Stimulated activated CD4-positive, alpha-beta T cell treated with anti-CD3 and anti-CD28 coated beads, TNF-alpha, amount 100 ng/mL, for 24 hours (primary cell): ENCODE data around the gene UCN.
"Not testable (repeated sequence)": the region's sequence is repeated elsewhere in the genome, so short reads cannot be mapped to it uniquely, and the experiment has no call there.

Experiments
- DNase-seq, 3 experiments: peaks; one replicate each; pipeline ENCODE4 v3.0.0-alpha.2; 2020; ENCODE audit warnings: low read depth in 3 of 3

Gene UCN

DNA sequence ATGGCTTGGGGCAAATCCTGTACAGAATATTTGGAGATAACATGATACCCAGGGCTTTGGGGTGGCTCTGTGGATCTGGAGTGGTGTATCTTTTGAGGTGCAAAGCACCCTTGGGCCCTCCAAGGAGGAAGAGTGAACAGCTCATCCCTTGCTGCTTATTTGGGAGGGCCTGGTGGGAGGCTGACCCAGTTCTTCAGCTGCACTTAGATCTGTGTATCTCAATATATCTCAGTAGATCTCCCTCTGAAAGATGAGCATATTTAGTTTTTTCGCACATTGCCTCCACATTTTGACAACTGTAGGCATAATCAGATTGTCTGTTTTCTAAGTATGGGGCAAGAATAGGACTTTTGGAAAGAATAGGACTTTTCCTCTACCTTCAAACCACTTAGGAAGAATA lies 23.2 kb downstream of the UCN start:
- DNase-seq, result no peak

DNA sequence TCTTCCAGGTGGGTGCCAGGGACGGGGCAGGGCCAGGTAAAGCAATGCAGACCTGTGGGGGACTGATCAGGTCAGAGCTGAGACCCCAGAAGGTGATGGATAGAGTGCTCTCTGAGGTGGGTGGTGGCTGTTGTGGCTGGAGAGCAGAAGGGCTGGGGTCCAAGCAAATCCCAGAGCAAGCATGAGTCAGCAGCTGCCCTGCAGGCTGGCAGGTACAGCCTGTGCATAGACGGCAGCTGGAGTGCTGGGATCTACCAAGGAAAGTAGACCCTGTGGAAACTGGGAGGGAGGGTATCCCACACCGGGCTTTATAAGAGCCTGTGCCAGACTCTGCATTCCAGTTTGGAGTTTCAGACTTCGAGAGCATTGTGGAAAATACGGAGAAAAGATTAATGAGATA lies 25.4 kb downstream of the UCN start:
- no peak for DNase-seq

DNA sequence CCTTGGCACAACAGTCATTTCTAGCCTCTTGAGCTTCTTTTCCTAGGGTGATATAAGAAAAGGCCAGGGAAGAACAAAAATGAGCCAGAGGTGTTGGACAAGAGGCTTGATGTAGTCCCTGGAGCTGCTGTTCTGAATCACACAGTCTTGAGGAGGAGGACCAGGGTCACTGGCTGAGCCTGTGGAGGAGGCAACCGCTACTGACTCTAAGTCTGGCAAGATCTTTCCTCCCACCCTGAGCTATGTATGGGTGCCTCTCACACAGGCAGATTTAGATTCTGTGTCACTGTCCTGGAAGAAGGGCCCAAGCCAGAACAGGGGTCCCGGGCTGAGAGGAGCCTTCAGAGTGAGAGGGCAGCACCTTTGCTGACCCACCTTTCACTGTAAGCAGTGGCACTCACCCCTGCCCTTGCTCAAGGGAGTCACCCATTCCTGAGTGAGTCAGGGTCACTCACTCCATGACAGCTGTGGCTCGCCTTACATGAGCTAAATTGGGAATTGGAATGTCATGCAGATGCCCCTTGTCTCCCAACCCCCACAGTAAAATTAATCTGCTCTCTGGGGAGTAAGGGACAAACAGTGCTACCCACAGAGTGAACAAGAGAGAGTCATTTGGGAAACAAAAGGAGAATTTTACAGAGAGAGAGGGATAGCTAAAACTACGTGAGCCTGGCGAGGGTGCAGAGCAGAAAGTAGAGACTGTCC lies 26.2 kb downstream of the UCN start, which contains the start of gene TRIM54:
Gene TRIM54, plus strand, starts transcription at position 575 of the 705 bp plus-strand sequence. CDS start 303 bp downstream, outside the sequence.
- DNase-seq, result no peak

DNA sequence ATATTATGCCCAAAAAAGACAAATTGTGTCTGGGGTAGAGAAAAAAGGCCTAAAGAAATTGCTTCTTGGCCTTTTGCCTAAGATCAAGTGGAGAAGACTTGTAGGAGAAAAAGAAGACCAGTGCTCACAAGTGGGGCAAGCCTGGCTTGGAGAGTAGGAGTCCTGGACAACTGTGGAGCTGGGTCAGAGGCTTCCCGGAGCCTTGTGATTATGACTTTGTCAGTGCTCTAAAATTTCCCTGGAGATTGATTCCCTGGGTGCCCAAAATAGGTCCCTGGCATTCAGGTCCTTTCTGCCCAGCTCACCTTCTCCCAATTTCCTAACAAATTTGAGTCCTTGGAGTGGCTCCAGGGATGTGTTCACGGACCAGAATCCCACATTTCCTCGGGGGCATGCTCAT lies 26.8 kb downstream of the UCN start:
- DNase-seq, result no peak

DNA sequence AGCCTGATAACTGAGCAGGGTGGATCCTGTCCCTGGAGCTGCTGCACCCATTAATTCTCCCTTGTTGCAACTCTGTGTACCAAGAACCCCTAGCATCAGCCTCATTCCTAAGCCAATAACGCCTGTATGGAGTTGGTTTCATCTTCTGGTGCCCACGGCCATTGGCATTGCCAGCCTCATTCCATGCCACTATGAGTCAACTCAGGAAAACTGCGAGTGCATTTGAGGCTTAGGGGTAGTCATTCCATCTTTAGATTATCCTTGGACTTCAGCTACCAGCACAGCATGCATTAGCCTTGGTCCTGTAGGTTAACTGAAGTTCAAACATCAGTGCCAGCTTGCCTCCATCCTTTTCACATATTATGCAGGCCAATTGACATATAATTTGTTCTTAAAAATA lies 27.4 kb downstream of the UCN start:
- no peak for DNase-seq

DNA sequence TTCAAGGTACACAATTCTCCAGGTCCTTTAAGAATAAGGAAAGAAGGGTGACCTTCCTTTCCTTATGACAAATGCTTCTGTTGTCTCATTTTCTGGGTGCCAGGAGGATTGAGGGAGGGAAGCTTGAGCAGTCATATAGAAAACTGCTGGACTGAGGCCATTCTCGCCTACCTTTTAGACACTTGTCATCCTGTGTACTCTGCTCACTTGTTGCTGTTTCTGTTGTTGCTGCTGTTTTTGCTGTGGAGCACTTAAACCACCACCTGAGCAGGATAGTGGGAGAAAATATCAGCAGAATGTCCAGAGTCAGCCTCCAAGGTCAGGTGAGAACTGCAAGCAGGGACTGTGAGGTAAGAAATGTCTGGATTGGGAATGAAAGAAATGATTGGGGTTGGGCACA lies 30.2 kb downstream of the UCN start:
- DNase-seq, result no peak

DNA sequence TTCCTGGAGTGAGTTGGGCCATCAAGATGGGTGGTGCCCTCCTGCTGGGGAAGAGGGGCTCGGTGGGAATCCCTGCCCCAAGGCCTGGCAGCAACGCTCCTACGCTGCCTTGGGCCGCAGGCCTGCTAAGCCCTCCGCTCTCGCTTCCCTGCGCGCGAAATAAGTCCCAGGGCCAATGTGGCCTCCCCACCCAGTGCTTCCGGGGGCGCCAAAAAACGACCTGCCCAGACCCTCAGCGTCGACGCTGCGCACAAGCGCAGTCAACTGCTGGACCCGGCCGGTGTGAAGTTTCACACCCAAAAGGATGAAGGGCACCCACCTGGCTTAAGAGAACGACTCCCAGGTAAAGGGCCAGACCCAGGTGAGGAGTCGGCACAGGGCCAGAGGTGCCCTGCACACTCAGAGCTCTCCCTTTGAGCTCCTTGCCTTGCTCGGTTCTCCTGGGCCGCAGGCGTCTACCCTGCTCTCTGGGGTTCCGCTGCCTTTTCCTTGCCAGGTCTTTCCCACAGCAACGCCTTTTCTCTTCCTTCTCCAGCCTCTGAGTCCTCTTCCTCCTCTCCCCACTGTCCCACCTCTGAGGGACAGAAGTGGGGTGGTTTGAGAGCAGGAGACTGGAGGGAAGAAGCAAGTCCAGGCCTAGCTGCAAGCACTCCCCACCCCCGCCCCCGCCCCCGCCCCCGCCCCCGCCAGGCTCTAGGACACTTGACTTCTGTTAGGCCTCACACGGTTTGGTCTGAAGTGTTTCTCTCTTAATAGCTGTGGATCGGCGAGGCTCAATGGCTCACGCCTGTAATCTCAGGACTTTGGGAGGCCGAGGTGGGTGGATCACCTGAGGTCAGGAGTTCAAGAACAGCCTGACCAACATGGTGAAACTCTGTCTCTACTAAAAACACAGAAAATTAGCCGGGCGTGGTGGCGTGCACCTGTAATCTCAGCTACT lies 32.8 kb downstream of the UCN start, which contains the start of gene DNAJC5G:
Gene DNAJC5G, plus strand, starts transcription at position 223 of the 940 bp plus-strand sequence. CDS start 1,296 bp downstream, outside the sequence.
- DNase-seq, result no peak

DNA sequence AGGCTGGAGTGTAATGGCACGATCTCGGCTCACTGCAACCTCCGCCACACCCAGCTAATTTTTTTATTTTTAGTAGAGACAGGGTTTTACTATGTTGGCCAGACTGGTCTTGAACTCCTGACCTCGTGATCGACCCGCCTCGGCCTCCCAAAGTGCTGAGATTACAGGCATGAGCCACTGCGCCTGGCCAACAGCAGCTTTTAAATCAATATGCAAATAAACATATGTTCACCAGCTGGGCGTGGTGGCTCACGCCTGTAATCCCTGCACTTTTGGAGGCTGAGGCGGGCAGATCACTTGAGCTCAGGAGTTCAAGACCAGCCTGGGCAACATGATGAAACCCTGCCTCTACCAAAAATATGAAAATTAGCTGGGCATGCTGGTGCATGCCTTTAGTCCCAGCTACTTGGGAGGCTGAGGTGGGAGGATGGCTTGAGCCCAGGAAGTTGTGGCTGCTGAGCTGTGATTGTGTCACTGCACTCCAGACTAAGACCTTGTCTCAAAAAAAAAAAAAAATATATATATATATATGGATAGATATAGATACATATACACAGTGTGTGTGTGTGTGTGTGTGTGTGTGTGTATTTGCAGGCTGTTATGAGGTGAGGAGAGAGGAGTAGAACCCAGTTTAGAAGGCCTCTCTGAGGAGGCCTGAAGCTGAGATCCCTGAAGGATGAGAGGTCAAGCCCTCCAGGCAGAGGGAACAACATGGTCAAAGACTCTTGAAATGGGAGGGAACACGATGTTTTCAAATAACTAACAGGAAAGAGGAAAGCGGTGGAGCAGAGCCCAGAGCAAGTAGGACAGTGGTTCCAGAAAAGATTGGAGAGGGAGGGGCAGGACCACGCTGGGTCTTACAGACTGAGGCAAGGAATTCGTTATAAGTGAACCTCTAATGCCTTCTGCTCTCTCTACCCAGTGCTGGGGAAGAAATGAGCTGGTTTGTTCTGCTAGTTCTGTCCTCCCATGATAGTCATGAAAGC lies 35.4 kb downstream of the UCN start:
- DNase-seq, result not testable (repeated sequence)

DNA sequence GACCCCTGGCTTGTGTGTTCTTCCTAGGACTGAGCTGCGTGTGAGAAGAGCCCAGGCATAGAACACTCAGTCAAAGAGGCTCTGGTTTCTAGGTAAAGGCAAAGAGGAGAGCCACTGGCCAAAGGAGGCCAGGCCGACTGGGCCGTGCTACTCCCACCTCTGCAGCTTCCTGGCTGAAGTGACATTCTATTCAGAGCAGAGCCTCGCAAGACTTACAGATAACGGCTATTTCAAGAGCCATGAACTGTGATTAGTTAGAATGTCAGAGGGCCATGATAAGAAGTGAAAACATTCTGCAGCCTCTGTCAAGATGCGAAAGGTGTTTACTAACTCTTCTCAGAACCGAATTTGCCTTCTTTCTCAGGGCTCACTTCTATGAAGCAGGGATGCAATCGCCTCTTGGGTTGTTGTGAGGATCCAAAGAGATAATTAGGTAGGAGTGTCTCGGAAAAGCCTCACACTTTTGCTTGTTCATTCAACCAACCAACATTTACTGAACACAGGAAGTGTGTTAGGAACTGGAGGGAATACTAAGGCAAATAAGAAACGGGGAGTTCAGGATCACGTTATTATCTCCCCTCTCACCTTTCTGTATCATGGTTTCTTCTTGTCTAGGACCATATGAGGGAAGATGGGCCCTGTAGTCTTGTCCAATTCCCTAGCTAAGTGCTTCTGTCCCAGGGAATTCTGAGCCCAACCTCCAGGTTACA lies 36.5 kb downstream of the UCN start:
- DNase-seq, result no peak

DNA sequence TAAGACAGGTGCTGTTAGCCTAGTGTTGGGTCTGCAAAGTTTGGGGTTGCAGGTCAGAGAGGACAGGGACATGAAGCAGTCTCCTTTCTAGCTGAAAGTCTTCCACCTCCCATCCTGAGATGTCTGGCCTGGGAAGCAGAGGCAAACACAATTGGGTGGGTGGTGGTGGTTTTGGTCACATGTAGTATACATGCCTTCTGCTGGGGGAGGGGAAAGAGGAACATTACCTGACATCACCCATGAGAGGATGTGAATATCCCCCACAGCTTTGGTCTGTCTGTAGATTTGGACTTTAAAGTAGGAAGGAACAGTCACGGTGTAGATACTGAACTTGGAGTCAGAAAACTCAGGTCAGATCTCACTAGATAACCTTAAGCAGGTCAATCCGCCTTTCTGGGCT lies 37.6 kb downstream of the UCN start:
- no peak for DNase-seq

DNA sequence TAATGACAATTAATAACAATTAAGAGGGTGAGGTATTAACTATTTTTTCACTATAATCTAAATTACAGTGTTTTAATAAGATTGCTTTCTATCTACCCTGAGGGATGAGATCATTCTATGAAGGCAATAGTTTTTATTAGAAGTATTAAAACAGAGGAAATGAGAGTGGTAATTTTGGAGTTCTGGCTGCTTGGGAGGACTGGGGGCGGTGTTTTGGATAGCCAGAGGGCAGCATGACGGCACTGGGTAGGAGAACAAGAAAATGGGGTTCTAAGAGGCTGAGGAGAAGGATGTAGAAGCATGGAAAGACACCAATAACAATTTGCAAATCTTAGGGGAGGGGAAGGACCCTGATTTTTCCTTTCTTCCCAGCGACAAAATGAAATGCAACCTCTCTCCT lies 38.1 kb downstream of the UCN start:
- no peak for DNase-seq

DNA sequence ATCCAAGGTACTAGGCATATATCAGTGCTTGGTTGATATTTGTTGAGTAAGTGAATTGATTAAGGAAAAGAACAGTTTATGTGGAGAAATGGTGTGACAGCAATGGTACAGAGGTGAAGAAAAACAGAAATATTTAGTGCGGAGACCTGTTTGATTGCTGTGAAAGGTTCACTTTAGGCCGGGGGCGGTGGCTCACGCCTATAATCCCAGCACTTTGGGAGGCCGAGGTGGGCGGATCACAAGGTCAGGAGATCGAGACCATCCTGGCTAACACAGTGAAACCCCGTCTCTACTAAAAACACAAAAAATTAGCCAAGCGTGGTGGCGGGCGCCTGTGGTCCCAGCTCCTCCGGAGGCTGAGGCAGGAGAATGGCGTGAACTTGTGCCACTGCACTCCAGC lies 39.9 kb downstream of the UCN start:
- not testable (repeated sequence) for DNase-seq

DNA sequence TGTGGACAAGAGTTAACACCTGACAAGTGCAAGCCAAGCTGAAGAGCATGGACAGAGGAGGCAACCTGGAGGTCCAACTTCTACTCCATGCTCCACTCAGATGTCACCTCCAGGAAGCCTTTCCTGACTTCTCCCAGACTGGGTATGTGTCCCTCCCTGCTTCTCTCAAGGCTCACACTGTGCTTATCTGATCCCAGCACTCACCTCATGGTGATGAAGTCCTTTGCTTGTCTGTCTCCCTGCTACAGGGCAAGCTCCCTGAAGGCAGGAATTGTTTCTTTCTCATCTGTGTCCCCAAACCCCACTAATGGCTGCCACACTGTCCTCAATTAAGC lies 42.7 kb downstream of the UCN start:
- no peak for DNase-seq

DNA sequence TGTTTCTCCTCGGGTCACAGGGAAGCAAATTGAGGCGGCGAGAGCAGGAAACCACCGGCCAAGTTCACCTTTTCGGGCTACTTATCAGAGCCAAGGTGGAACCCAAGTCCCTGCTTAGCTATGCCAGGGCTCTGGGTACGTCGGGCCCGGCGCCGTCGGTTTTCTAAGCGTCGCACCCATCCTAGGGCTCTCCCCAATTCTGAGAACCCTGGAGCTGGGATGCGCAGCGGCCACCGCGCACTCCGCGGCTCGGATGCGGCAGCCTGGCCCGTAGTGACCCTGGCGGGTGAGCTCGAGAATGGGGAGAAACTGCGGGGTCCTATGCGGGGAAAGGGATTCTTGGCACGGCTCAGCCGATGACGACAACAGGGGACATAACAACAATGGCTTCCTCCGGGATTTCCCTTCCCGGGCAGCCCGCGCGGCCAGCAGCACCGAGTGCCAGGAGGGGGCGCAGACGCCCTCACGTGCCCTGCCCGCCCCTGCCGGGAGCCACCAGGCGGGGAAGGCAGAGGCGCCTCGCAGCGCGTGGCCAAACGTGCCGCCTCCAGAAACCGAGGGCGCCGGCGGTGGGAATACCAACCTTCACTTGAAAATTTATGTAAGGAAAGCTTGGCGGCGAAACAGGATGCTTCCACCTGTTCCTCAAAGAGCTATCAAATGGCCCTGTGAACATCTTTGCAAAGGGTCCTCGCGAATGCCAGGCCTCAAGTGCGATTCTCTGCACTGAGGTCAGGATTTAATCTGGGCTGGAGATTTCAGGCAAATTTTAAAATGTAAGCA lies 43.3 kb downstream of the UCN start:
- DNase-seq, result peak; percentile 23 to 69 (median 36)

DNA sequence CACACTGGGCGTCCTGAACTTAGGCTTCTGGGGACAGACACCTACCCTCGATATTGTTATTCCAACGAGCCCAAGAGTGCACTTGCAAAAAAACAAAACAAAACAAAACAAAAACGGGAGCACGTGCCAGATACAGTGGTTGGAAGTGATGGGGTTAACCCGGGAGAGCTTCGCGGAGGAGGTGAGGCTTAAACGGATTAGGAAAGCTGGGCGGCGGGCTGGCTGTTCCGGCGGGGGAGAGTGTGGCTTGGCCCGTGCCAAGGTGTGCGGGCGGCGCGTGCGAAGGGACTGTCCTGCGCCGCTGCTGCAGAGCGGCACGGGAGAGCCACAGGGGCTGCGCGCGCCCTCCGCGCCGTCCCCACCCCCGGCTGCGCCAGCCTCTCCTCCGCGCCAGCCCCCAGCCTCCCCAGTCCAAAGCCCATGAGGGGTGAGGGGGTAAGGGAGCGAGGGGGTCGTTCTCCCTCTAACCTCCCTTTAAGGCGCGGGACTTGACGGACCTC lies 43.9 kb downstream of the UCN start:
- DNase-seq, result no peak

DNA sequence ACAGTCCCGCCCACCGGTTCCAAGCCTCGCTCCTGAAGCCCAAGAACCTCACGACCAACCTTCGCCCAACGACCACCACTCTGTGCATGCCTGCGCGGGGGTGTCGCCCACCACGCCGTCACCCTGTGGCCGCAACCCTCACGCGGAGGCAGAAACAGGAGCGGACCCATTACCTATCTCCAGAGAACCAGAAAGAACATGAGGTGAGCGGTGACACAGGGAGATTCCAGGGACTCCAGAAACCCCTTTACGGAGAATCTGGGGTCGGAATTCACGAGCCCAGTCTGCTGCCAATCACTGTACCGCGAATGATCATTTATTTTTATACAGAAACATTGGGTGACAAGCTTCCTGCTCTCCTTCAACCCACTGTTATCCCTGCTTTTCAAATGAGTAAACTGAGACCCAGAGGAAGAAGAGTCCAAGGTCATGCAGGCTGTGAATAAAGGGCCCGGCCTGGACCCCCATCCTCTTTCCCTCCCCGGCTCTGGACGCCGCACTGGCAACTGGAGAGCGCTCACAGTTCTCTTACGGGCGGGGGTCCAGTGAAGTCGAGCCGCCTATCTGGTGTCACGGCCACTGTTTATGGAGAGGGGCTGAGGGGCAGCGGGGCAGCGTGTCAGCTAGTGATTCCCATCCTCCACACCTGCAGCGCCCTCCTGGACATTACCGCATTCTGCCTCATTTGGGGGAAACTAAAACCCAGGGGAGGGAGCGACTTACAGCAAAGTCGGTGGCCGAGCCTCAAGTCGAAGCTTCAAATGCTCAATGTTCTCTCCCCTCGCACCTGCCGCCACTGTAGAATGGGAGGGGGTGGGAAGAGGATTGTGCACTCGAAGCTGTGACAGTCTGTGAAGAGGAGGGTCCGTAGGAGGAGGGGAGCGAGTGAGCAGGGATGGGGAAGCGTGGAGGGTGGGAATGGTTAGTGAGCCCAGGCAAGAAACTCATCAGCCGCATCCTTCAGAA lies 44.7 kb downstream of the UCN start:
- no peak for DNase-seq

DNA sequence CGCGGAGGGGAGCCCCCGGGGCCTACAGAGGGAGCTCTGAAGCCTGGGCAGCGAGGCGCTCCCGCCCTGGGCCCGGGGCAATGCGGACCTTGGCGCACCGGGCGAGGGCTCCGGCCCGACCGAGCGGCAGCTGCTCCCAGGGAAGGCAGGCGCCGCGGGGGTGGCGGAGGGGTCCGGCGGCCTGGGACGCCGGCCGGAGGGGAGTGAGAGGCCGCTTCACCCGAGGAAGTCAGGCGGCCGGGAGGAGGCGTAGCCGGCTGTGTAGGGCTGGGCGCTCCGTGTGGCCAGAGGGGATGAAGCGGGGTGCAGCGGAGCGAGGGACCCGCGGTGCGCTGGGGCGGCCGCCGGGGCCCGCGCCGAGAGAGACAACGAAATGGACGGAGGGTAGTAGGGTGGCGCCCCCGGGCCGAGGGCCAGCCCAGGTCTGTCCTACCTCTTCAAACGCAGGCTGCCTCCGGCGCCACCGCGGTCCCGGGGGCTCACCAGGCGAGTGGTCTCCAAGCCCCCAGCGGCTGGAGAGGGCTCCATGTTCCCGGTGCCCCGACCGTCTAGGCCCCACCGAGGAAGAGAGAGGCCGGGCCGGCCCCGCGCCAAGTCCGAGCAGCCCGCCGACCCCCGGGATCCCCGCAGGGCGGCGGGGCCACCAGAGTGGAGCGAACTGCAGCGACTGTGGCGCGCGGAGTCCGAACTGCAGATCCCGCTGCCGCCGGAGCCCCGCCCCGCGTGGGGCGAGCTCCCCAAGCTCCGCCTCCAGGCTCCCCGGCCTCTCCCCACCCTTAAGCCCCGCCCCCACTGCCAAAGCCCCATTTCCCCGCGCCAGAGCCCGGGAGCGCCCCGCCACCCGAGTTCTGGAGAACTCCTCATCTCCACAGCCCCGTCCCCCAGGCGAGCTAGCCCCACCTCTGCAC lies 45.6 kb downstream of the UCN start, which contains the start of gene SLC30A3:
Gene SLC30A3, minus strand, starts transcription at position 669 of the 908 bp plus-strand sequence. Its CDS starts 141 bp downstream, at position 528.
- DNase-seq, result peak; percentile 34 to 78 (median 55)

DNA sequence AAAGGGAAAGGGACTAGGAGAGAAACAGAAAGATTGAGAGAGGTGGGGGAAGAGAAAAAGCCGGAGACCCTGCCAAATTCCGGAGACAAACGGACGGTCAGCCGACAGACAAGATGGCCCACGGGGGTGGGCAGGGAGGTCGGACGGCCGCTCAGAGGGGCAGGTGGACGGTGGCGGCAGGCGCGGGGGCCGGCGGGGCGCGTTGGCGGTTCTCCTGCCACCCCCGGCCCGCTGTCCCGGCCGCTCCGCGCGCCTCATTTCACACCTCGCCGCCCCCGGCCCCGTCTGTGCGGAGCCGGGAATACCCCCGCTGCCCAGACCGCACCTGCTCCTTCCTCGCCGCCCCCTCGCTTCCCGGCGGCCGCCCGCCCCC lies 46.3 kb downstream of the UCN start:
- no peak for DNase-seq
